Amniotic stem cell (primary cell): Measurements from ENCODE around the gene ITGAX.
"Not testable (repeated sequence)": the region's sequence is repeated elsewhere in the genome, so short reads cannot be mapped to it uniquely, and the experiment has no call there.

Source experiments
- DNase-seq: peaks from one replicate; lab custom pipeline; 2025; lab: John Stamatoyannopoulos, UW

ITGAX gene

DNA sequence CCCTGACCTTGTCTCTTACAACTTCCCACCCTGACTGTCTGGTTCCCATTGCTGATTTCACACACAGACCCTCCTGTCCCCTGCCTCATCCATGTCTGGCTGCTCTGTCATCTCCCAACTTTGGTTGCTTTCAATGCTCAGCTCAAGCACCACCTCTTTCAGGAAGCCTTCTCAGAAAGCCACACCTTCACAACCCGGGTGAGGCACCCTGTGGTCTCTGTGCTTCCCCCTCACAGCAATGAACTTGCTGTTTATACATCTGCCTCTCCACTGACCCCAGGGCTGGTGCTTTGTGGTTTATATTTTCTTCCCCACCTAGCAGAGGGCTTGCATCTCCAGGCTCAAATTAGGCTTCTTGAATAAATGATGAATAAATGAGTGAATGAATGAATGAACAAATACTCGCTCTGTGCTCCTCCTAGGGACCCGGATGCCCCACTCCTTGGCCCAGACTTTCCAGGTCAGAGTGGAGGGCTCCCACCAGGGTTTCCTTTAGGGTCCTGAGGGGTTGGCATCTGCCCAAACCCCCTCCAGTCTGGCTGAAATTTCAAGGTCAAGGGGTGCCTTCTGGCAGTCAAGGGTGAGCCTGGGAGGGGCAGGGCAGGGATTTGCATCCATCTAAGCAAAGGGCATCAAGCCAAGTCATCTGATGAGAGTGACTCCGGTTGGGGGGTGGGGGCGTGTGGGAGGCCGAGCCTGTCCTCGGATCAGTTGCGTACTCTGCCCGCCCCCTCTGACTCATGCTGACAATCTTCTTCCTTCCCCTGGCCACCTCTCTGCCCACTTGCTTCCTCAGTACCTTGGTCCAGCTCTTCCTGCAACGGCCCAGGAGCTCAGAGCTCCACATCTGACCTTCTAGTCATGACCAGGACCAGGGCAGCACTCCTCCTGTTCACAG is at the start of gene ITGAX:
ITGAX (plus strand) TSS at position 783 of the 898 bp plus-strand sequence; CDS start at position 862, 79 bp downstream.
- no peak for DNase-seq

DNA sequence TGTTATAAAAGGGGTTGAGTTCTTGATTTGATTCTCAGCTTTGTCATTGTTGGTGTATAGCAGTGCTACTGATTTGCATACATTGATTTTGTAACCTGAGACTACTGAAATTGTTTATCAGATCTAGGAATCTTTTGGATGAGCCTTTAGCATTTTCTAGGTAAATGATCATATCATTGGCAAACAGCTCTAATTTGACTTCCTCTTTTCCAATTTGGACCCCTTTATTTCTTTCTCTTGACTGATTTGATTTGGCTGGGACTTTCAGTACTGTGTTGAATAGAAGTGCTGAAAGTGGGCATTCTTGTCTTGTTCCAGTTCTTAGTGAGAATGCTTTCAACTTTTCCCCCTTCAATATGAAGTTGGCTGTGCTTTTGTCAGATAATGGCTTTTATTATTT is 49.8 kb upstream of the ITGAX start:
- no peak for DNase-seq

DNA sequence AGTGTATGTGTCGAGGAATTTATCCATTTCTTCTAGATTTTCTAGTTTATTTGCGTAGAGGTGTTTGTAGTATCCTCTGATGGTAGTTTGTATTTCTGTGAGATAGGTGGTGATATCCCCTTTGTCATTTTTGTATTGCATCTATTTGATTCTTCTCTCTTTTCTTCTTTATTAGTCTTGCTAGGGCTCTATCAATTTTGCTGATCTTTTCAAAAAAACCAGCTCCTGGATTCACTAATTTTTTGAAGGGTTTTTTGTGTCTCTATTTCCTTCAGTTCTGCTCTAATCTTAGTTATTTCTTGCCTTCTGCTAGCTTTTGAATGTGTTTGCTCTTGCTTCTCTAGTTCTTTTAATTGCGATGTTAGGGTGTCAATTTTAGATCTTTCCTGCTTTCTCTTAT is 46.6 kb upstream of the ITGAX start:
- DNase-seq, result not testable (repeated sequence)

DNA sequence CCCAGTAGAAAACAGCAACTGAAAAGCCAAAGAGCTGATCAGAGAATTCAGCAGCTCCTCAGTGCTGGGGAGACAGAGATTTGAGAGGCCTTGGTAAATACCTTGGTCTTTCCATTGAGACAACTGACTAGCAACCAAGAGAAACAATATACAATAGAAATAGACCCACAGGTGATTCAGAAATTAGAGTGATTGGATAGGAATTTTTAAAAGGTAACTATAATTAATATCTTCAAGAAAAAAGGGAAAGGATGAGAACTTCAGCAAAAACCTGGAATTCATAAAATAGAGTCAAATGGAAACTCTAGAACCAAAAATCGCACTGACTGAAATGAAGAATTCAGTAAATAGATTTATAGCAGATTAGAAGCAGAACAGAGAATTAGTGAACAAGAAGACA is 32.5 kb upstream of the ITGAX start:
- DNase-seq, result no peak

DNA sequence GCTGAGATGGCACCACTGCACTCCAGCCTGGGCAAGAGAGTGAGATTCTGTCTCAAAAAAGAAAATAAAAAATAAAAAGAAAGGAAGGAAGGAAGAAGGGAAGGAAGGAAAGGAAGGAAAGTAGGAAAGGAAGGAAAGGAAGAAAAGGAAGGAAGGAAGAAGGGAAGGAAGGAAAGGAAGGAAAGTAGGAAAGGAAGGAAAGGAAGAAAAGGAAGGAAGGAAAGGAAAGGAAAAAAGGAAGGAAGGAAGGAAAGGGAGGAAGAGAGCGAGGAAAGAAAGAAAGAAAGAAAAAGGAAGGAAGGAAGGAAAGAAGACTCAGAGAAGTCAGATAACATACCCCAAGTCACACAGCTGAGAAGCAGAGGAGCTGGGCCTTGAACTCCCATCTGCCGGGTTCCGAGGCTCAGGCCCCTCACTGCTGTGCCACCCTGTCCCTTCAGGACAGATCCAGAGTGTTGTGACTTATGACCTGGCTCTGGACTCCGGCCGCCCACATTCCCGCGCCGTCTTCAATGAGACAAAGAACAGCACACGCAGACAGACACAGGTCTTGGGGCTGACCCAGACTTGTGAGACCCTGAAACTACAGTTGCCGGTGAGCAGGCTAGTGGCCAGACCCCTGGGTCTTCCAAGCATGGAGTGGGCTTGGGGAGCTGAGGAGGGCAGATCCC is 30.9 kb upstream of the ITGAX start:
- no peak for DNase-seq

DNA sequence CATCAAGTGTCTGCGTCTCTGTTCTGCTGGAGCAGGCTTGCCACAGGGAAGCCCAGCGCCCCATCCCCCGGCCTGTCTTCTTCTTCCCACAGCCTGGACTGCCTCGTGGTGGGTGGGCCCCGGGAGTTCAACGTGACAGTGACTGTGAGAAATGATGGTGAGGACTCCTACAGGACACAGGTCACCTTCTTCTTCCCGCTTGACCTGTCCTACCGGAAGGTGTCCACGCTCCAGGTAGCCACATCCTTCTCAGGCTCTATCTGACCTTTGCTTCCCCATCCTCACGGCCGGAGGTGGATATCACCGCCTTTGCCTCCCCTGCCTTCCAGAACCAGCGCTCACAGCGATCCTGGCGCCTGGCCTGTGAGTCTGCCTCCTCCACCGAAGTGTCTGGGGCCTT is 29.8 kb upstream of the ITGAX start:
- DNase-seq, result no peak

DNA sequence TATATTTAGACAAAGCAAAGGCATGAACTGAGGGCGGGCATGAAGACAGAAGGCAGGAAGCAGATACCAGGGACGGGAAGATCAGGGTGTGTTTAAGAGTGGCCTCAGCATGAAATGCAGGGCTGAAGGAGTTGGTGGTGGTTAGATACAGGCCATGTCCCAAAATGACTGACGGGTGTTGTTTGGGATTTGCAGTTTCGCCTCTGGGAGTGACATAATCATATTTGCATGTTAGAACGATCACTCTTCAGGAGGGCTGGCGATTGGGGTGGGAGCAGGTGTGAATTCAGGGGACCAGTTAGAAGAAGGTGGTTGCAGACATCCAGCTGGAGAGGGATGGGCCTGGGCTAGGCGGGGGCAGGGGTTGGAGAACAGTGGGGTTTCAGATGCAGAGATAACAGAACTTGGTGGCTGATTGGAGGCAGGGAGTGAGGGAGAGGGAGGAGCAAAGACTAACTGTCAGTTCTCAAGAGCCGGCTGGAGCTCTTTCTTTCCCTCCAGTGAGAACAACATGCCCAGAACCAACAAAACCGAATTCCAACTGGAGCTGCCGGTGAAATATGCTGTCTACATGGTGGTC is 27.2 kb upstream of the ITGAX start:
- DNase-seq, result no peak

DNA sequence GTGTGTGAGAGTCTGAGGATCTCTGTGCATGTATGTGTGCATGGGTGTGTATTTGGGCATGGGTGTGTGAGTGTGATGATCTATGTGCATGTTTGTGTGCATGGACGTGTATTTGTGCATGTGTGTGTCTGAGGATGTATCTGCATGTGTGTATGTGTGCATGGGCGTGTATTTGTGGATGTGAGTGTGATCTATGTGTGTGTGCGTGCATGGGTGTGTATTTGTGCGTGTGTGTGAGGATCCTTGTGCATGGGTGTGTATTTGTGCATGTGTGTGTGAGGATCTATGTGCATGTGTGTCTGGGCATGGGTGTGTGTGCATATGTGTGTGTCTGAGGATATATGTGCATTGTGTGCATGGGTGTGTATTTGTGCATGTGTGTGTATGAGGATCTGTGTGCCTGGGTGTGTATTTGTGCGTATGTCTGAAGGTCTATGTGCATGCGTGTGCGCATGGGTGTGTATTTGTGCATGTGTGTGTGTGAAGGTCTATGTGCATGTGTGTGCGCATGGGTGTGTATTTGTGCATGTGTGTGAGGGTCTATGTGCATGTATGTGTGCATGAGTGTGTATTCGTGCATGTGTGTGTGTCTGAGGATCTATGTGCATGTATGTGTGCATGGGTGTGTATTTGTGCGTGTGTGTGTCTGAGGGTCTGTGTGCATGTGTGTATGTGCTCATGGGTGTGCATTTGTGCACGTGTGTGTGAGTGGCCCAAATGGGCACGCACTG is 26.5 kb upstream of the ITGAX start:
- no peak for DNase-seq

DNA sequence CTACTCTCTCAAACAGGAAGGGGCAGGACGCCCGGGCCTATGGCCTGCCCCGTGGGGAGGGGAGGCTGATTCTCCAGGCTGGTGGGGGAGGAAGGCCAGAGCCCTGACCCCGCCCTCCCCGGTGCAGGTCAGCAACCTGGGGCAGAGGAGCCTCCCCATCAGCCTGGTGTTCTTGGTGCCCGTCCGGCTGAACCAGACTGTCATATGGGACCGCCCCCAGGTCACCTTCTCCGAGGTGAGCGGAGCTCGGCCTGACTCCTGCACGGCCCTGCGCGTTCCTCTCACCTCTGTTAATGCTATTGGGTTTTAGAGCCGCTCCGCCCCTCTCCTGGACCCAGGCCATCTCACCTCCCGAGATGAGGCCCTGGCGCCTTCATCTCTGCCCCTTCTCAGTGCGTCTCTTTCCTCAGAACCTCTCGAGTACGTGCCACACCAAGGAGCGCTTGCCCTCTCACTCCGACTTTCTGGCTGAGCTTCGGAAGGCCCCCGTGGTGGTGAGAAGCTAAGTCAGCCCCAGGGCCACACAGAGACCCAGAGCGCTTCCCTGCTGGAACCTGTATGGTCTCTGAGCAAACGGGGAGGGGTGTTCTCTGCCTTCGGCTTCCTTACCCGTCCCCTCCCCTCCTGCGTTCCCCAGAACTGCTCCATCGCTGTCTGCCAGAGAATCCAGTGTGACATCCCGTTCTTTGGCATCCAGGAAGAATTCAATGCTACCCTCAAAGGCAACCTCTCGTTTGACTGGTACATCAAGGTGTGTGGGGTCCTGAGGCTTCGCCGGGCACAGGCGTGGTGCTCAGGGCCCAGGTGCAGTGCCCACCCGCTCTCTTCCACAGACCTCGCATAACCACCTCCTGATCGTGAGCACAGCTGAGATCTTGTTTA is 25.1 kb upstream of the ITGAX start:
- DNase-seq, result no peak

DNA sequence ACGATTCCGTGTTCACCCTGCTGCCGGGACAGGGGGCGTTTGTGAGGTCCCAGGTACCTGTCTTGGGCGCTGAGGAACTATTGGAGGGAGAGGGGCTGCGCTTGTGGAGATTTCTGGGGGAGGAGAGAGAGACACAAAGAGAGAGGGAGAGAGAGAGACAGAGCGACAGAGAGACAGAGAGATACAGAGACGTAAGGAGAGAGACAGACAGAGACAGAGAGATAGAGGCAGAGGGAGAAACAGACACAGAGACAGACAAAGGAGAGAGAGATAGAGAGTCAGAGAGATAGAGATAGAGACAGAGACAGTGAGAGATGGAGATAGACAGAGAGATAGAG is 24.5 kb upstream of the ITGAX start:
- DNase-seq, result no peak

DNA sequence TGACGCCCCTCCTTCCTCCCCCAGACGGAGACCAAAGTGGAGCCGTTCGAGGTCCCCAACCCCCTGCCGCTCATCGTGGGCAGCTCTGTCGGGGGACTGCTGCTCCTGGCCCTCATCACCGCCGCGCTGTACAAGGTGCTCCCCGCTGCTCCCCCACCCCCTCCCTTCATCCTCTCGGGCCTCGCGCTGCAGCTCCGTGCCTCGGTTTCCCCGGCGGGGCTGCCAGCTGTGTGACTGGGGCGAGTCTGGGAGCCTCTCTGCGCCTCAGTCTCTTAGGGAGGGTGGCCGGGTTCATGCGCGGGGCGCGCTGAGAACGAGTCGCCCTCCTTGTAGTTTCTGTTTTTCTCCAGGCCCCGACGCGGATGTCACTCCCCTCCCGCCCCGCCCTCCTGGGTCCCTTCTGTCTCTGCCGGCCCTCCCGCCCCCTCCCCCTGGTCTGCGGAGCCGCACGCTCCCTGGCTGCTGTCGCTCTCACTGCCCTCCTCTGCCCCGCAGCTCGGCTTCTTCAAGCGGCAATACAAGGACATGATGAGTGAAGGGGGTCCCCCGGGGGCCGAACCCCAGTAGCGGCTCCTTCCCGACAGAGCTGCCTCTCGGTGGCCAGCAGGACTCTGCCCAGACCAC is 23.7 kb upstream of the ITGAX start:
- DNase-seq, result no peak

DNA sequence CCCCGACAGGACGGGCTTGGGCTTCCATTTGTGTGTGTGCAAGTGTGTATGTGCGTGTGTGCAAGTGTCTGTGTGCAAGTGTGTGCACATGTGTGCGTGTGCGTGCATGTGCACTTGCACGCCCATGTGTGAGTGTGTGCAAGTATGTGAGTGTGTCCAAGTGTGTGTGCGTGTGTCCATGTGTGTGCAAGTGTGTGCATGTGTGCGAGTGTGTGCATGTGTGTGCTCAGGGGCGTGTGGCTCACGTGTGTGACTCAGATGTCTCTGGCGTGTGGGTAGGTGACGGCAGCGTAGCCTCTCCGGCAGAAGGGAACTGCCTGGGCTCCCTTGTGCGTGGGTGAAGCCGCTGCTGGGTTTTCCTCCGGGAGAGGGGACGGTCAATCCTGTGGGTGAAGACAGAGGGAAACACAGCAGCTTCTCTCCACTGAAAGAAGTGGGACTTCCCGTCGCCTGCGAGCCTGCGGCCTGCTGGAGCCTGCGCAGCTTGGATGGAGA is 23.1 kb upstream of the ITGAX start:
- no peak for DNase-seq

DNA sequence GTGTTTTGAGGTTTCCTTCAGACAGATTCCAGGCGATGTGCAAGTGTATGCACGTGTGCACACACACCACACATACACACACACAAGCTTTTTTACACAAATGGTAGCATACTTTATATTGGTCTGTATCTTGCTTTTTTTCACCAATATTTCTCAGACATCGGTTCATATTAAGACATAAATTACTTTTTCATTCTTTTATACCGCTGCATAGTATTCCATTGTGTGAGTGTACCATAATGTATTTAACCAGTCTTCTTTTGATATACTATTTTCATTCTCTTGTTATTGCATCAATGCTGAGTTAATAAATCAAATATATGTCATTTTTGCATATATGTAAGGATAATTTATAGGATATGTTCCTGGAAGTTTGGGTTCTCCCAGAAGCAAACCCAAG is 22.4 kb upstream of the ITGAX start:
- no peak for DNase-seq

DNA sequence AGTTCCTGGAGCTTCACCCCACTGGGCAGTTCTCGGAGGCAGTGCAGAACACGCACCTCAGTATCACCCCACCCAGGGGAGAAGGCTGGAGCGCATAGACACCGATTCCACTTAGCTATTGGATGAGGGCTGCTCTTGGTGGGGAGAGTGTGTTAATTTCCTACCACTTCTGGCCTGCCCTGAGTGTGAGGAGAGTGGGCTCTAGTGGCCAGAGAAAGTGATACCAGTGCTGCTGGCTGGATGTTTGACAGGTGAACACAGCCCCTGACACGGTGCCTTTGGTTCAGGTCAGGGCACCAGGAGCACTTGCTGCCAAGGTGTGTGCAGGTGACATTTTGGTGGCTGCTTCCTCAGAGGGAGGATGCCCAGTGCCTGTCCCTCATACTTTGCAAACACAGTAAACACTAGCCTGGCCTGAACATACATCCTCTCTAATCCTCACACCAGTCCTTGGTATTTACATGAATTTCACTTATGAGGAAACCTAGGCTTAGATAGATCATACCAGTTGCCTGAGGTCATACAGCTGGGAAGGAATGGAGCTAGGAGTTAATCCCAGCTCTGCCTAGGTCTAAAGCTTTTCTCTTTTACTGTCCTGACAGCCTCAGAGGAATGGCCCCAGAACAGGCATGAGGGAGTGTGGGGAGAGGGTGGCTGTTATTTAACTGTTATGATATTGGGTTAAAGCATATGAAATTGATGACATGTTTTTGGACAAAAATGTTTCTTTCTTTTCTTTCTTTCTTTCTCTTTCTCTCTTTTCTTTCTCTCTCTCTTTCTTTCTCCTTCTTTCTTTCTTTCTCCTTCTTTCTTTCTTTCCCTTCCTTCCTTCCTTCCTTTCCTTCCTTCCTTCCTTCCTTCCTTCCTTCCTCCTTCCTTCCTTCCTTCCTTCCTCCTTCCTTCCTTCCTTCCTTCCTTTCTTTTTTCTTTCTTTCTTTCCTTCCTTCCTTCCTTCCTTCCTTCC is 21.0 kb upstream of the ITGAX start:
- no peak for DNase-seq

DNA sequence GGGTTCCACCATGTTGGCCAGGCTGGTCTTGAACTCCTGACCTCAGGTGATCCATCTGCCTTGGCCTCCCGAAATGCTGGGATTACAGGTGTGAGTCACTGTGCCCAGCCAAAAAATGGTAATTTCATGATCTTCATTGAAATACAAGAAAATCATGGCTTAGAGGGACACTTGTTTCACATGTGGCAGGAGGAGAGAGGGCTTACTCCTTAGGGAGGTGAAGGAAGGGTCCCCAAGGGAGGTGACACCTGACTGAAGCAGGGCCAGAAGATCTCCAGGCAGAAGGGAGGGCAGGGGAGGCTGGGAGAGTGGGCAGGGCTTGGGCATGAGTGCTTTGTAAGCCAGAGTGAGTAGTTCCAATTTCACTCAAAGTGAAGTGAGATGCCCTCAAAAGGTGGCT is 20.0 kb upstream of the ITGAX start:
- DNase-seq, result no peak

DNA sequence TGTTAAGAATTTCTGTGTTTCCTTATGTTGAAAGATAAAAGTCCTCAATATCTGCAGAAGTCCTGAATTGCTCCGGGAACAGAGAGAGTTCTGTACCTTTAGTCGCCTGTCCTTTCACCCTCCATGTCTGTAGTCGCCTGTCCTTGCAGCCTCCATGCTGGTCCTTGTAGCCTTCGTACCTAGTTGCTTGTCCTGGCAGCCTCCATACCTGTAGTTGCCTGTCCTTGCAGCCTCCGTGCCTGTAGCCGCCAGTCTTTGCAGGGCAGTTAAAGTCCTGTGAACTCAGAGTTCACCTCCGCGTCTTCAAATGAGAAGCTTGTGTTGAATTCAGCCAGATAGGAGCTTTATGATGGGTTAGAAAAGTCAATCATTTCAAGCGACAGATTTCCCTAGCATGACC is 19.5 kb upstream of the ITGAX start:
- no peak for DNase-seq

DNA sequence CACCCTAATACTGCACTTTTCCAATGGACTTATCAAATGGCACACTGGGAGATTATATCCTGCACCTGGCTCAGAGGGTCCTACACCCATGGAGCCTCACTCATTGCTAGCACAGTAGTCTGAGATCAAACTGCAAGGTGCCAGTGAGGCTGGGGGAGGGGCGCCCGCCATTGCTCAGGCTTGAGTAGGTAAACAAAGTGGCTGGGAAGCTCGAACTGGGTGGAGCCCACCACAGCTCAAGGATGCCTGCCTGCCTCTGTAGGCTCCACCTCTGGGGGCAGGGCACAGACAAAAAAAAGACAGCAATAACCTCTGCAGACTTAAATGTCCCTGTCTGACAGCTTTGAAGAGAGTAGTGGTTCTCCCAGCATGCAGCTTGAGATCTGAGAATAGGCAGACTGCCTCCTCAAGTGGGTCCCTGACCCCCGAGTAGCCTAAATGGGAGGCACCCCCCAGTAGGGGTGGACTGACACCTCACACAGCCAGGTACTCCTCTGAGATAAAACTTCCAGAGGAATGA is 16.8 kb upstream of the ITGAX start:
- DNase-seq, result not testable (repeated sequence)

DNA sequence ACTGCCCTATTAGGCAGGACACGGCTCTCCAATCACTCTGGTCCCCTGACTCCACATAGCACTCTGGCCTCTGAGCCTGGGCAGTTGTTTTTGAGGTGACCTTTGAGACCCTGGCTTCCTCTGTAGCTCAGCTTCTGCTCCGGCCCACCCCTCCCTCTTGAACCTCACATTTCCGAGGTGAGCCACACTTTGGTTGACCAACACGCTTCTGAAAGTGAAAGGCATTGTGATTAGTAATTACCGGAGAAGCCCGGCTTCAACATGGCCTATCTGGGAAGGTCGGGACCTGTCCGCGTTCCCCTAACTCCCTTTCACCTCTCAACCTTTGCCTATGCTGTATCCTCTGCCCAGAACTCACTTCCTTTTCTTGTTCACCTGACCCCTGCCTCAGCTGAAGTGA is 10.3 kb upstream of the ITGAX start:
- DNase-seq, result no peak

DNA sequence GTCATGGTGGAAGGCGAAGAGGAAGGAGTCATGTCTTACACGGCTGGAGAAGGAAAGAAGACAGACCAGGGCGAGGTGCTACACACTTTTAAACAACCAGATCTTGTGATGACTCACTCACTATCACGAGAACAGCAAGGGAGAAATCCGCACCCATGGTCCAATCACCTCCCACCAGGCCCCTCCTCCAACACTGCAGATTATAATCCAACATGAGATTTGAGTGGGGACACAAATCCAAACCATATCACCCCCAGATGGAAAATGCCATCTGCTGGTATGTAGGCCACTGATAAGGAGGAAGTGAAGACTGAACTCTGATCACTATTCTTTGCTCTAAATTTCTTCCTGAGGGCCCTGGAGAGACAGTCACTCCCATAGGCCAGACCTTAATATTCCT is 7.5 kb upstream of the ITGAX start:
- DNase-seq, result no peak

DNA sequence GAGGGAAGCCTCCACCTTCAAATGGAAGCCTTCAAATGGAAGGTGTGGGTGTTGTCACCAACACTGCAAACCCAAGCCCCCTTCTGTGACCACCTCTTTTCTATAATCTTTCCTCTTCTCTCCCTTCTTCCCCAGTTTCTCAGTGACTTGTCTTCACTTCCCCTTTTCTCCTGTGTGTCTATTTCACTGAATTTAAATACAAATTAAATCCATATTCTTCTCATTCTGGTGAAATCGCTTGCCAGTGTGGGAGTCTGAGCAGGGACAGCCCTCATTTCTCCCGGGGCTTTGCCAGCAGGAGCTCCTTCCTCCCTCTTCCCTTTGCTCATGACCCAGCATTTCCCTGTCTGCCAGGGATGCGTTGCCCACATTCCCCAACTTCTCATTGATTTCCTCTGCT is 6.4 kb upstream of the ITGAX start:
- DNase-seq, result no peak
